Vagina (tissue), 2 donors: ENCODE measurements around the gene KCND2. TPM values are rescaled to one million over a fixed set of nuclear protein-coding genes. Genes with fewer than 3 reads are reported as not detected.

Source experiments
- DNase-seq, 2 donors: peaks; one replicate each; pipeline ENCODE4 v3.0.0-alpha.2; 2017; ENCODE audit errors: extremely low spot score in 2 of 2
- H3K27ac ChIP-seq: fragments of 200-600 bp; sonication (generic); one replicate; pipeline ENCODE4 v1.5.1; 2019
- H3K27me3 ChIP-seq: fragments of 200-600 bp; sonication (generic); one replicate; pipeline ENCODE4 v1.5.1; 2019
- H3K36me3 ChIP-seq, 2 donors: fragments of 200-600 bp; sonication (generic); one replicate each; pipeline ENCODE4 v1.5.1; 2017 to 2019
- H3K4me1 ChIP-seq: fragments of 200-600 bp; sonication (generic); one replicate; pipeline ENCODE4 v1.5.1; 2019
- H3K4me3 ChIP-seq, 2 donors: fragments of 200-600 bp; sonication (generic); 1 replicate in 1 of 2; 2 replicates in 1 of 2; pipeline ENCODE4 v1.5.1; 2016 to 2019
- H3K9me3 ChIP-seq: fragments of 200-600 bp; sonication (generic); one replicate; pipeline ENCODE4 v1.5.1; 2019
- POLR2A ChIP-seq, 2 donors: fragments of 450-650 bp; IDR thresholded peaks; one replicate each; pipeline ENCODE4 v1.6.1; 2017; ENCODE audit warnings: antibody characterized with exemption in 2 of 2, mild to moderate bottlenecking in 2 of 2, moderate library complexity in 2 of 2
- POLR2AphosphoS5 ChIP-seq, 2 donors: sonication (generic); formaldehyde crosslinking; IDR thresholded peaks; one replicate each; pipeline ENCODE4 v1.9.0; 2017; ENCODE audit warnings: antibody characterized with exemption in 2 of 2, mild to moderate bottlenecking in 2 of 2, low read depth in 1 of 2; ENCODE audit not compliant: insufficient read depth in 1 of 2
- intact Hi-C: fragments of 100-400 bp; cut with DNase I; formaldehyde crosslinking; loops from one replicate; pipeline ENCODE4 v1.15.1; 2023
- total RNA-seq: library from RNA; depleted of rRNA; stranded (reverse); fragments of >200 nt; gene quantifications from one replicate; pipeline ENCODE4 v1.2.3, GENCODE V29; 2016
- TF ChIP-seq, protein P1 (sequence below), 3 experiments: fragments of 450-650 bp in 2 of 3; fragments of 200-600 bp in 1 of 3; sonication (generic) in 1 of 3; IDR thresholded peaks; one replicate each; pipeline ENCODE4 v1.5.1; 2017 to 2019; ENCODE audit warnings: antibody characterized with exemption in 3 of 3, mild to moderate bottlenecking in 2 of 3, moderate library complexity in 2 of 3

KCND2 gene
- total RNA-seq, 1 donor from 2014 or later, result 3.7 TPM

DNA sequence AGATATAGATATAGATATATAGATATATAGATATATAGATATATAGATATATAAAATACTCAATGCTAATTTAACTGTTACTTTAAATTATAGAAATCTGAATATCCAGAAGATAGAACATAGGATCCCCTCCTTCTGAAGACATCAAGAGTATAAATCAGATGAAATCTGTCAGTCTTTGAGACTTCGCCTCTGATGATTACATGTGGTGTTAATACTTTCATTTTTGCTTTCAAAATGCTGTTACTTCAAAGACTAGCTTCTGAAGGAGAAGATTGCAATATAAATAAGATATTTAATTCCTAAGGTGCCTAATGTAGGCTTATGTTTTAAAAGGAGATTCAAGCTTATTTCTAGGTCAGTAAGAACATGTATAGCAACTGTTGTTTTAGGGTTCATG is 404.6 kb downstream of the KCND2 start:
- TF ChIP-seq POLR2AphosphoS5 (IDR thresholded peaks at IDR 0.05; ENCODE audit: insufficient read depth in 1 of 2, low read depth in 1 of 2), result no peak
- no peak for TF ChIP-seq POLR2A (IDR thresholded peaks at IDR 0.05)
- TF ChIP-seq, protein P1, sequence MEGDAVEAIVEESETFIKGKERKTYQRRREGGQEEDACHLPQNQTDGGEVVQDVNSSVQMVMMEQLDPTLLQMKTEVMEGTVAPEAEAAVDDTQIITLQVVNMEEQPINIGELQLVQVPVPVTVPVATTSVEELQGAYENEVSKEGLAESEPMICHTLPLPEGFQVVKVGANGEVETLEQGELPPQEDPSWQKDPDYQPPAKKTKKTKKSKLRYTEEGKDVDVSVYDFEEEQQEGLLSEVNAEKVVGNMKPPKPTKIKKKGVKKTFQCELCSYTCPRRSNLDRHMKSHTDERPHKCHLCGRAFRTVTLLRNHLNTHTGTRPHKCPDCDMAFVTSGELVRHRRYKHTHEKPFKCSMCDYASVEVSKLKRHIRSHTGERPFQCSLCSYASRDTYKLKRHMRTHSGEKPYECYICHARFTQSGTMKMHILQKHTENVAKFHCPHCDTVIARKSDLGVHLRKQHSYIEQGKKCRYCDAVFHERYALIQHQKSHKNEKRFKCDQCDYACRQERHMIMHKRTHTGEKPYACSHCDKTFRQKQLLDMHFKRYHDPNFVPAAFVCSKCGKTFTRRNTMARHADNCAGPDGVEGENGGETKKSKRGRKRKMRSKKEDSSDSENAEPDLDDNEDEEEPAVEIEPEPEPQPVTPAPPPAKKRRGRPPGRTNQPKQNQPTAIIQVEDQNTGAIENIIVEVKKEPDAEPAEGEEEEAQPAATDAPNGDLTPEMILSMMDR (IDR thresholded peaks at IDR 0.05), result no peak
- Histone ChIP-seq H3K27ac (no peak overlapping the region), H3K36me3 (no peaks in the 10 kb centered on the region), H3K9me3 (no peaks in the 10 kb centered on the region), H3K4me1 (no peaks in the 10 kb centered on the region), H3K27me3 (no peaks in the 10 kb centered on the region), H3K4me3 (no peak overlapping the region)
- intact Hi-C loops, result no loop called here
- no peak for DNase-seq

DNA sequence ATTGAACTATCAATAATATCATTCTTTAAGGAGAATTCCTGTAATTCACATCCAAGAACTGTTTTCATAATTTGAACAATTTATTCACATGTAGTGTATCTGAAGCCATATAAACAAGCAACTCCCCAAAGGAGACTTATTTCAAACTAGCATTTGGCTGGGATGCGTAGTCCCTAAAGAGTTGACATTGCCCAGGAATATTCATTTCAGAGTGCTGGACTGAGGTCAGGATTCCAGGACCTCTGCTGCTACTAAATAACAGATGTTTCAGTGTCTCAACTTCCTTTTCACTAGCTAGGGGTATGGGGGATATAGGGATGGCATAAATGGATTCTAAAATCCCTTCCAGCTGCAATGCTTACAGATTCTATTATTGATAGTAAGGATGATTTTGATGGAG is 408.0 kb downstream of the KCND2 start:
- TF ChIP-seq, protein P1 (IDR thresholded peaks at IDR 0.05), result no peak
- TF ChIP-seq POLR2AphosphoS5 (IDR thresholded peaks at IDR 0.05; ENCODE audit: insufficient read depth in 1 of 2, low read depth in 1 of 2), result no peak
- TF ChIP-seq POLR2A (IDR thresholded peaks at IDR 0.05), result no peak
- intact Hi-C loops, result no loop called here
- no peak overlapping the region for H3K4me3 ChIP-seq

DNA sequence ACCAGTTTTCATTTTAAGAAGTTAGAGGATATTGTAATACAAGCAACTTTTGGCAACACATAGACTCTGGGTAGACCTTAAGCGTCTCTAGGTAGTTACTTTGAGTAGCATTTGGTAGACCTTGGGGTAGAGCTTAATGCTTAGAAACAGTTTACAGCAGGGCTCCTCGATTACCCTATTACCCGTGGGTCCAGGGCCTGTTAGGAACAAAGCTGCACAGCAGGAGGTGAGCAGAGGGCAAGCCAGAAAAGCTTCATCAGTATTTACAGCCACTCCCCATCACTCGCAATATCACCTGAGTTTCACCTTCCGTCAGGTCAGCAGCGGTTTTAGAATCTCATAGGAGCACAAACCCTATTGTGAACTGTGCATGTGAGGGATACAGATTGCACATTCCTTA is 411.5 kb downstream of the KCND2 start:
- no peaks in the 10 kb centered on the region for H3K27me3 ChIP-seq
- intact Hi-C loops, result no loop called here
- no peak for DNase-seq
- no peaks in the 10 kb centered on the region for H3K4me1 ChIP-seq
- H3K4me3 ChIP-seq, result no peak overlapping the region
- TF ChIP-seq, protein P1 (IDR thresholded peaks at IDR 0.05), result no peak
- no peak for TF ChIP-seq POLR2A (IDR thresholded peaks at IDR 0.05)
- no peak for TF ChIP-seq POLR2AphosphoS5 (IDR thresholded peaks at IDR 0.05; ENCODE audit: insufficient read depth in 1 of 2, low read depth in 1 of 2)
- no peak overlapping the region for H3K27ac ChIP-seq
- H3K36me3 ChIP-seq, result no peaks in the 10 kb centered on the region
- no peaks in the 10 kb centered on the region for H3K9me3 ChIP-seq

More for the DNA sequence above, 408.0 kb downstream of the KCND2 start:
- DNase-seq, result no peak
- Histone ChIP-seq H3K36me3 (no peaks in the 10 kb centered on the region), H3K27me3 (no peaks in the 10 kb centered on the region), H3K4me1 (no peaks in the 10 kb centered on the region), H3K9me3 (no peaks in the 10 kb centered on the region), H3K27ac (no peak overlapping the region)

DNA sequence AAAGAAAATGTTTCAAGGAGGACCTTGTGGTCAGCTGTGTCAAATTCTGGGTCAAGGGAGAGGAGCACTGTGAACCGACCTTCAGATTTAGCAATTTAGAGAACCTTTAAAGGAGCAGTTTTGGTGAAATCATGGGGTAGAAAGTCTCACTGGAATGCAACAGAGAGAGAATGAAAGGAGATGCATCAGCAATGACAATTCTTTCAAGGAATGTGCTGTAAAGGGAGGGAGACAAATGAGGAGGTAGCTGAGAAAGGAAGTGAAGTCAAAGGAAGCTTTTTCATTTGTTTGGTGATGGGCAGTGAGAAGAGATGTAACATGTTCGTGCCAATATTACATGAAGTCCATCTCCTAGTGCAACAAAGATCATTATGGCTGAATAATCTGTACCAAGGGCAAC is 418.9 kb downstream of the KCND2 start:
- H3K9me3 ChIP-seq, result no peaks in the 10 kb centered on the region
- no peak for DNase-seq
- H3K36me3 ChIP-seq, result no peaks in the 10 kb centered on the region
- intact Hi-C loops, result no loop called here
- no peaks in the 10 kb centered on the region for H3K4me1 ChIP-seq
- no peak overlapping the region for H3K4me3 ChIP-seq
- TF ChIP-seq, protein P1 (IDR thresholded peaks at IDR 0.05), result no peak
- no peak for TF ChIP-seq POLR2AphosphoS5 (IDR thresholded peaks at IDR 0.05; ENCODE audit: insufficient read depth in 1 of 2, low read depth in 1 of 2)
- no peaks in the 10 kb centered on the region for H3K27me3 ChIP-seq
- H3K27ac ChIP-seq, result no peak overlapping the region

DNA sequence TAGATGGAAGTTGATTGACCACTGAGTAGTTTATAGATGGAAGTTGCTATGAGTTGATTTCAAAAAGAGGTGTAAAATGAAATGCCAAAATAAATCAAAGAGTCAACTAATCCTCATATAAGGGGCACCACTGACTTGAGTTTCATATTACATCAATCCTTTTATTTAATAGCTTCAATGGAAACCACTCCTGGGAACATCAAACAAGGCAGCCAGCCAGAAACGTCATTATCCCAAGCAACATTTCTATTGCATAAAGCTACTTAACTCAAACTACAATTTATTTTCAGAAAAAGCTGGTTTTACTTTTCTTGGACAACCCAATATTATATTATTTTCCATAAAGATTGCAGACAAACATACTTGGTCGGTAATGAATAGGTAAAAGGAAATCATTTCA is 422.9 kb downstream of the KCND2 start:
- Histone ChIP-seq H3K27me3 (no peaks in the 10 kb centered on the region), H3K27ac (no peak overlapping the region), H3K9me3 (no peaks in the 10 kb centered on the region), H3K4me1 (no peaks in the 10 kb centered on the region), H3K4me3 (no peak overlapping the region), H3K36me3 (no peaks in the 10 kb centered on the region)
- DNase-seq, result no peak
- TF ChIP-seq, protein P1 (IDR thresholded peaks at IDR 0.05), result no peak
- TF ChIP-seq POLR2AphosphoS5 (IDR thresholded peaks at IDR 0.05; ENCODE audit: insufficient read depth in 1 of 2, low read depth in 1 of 2), result no peak
- no peak for TF ChIP-seq POLR2A (IDR thresholded peaks at IDR 0.05)
- intact Hi-C loops, result no loop called here
